ENCODE data around the gene KRTAP10-2.

The KRTAP10-2 gene

DNA sequence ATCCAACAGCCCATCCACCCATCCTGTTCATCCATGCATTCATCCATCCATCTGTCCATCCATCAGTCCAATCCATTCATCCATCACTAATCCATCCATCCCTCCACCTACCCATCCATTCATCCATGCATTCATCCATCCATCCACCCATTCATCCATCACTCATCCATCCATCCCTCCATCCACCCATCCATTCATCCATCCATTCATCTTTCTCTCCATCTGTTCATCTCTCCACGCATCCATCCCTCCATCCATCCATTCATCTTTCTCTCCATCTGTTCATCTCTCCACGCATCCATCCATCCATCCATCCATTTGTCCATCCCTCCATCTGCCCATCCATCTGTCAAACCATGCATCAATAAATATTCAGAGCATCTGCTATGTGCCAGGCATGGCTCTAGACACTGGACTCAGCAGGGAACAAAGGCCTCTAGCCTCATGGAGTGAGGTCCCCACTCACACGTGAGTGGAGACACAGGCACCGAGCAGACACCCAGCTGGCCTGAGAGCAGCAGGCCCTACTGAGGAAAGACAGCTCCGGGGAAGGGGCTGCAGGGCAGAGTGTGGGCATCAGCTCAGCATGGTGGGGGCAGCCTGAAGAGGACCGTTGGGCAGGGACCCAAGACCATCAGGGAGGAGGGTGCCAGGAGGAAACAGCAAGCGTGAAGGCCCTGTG lies 20.9 kb downstream of the KRTAP10-2 start:
- DNase-seq (ENCODE audit: low read depth, low spot score), result no peak
- no peak overlapping the region for H3K4me3 ChIP-seq (ENCODE audit: low read length)

GRCh38 chr21:44529503-44530125 lies 21.7 kb downstream of the KRTAP10-2 start:
- no peak for DNase-seq (ENCODE audit: low read depth, low spot score)
- H3K4me3 ChIP-seq (ENCODE audit: low read length), result no peak overlapping the region

GRCh38 chr21:44529011-44529421 lies 22.3 kb downstream of the KRTAP10-2 start:
- H3K4me3 ChIP-seq (ENCODE audit: low read length), result no peak overlapping the region
- DNase-seq (ENCODE audit: low read depth, low spot score), result no peak

- DNase-seq (ENCODE audit: low read depth, low spot score), result no peak
- no peak overlapping the region for H3K4me3 ChIP-seq (ENCODE audit: low read length)
These were observed 22.7 kb downstream of the KRTAP10-2 start for GRCh38 chr21:44528634-44528995.

DNA sequence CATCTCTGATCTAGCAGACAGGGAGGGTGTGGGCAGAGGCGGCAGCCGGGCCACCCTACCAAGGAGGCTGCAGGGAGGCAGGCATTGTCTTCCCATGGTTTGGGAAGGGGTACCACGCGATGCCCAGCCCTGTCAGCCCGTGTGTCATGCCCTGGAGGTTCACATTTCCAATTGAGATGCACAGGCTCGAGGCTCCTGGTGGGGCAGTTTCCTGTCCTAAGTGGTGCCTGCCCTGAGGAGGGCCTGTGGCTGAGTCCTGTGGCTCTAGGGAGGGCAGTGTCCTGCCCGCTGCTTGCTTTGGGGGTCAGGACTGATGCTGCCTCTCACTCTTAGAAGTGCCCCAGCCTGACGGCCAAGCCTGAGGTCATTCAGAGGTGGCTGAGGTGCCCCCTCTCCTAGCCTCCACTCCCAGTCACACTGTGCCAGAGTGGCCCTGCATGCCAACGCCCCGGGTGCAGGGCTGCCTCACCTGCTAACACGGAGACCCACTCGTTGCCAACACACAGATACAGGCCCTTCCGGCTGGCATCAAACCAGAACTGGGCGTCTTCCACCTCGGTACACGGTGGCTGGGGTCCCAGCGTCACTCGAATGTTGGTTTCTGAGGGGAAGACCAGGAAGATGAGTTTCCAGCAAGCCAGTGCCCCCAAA lies 23.2 kb downstream of the KRTAP10-2 start:
- H3K4me3 ChIP-seq (ENCODE audit: low read length), result no peak overlapping the region
- DNase-seq (ENCODE audit: low read depth, low spot score), result no peak

GRCh38 chr21:44527156-44527982 lies 23.9 kb downstream of the KRTAP10-2 start:
- no peak for DNase-seq (ENCODE audit: low read depth, low spot score)
- no peak overlapping the region for H3K4me3 ChIP-seq (ENCODE audit: low read length)

DNA sequence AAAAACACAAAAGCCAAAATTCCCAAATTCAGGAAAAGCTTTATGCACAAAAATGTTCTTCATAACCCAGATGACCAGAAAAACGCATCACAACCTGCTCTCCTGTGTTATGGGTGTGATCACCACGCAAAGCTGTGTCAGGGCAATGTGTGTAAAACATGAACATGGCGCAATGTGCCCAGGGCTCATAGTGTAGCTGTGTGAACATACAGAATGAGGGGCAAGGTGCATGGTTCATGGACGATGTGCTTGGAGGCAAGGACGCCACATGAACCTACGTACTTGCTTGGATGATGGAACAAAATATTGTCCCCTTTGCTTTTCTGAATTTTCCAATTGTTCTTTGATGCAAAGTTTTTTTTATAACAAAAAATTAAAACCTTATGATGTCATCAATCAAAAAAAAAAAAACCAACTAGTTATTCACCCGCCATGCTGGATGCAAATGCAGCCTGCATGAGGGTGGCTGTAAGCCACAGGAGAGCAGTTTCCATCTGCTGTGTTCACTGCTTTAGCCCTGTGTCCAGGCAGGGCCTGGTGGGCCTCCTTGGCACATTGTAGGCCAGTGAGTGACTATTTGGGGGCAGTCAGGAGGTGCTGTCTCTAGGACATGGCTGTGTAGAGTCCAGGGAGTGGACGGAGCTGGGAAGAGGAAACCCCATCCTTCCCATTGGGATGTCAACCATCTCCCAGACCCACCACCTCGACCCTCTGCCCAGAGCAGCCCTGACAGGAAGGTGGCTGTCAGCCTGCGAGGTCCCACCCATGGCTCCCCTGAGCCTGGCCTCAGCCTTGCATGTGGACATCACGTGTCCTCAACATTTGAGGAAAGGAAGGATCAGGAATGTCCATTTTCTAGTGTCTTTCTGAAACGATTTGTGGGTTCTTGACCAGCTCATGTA lies 25.0 kb downstream of the KRTAP10-2 start:
- no peak for DNase-seq (ENCODE audit: low read depth, low spot score)

DNA sequence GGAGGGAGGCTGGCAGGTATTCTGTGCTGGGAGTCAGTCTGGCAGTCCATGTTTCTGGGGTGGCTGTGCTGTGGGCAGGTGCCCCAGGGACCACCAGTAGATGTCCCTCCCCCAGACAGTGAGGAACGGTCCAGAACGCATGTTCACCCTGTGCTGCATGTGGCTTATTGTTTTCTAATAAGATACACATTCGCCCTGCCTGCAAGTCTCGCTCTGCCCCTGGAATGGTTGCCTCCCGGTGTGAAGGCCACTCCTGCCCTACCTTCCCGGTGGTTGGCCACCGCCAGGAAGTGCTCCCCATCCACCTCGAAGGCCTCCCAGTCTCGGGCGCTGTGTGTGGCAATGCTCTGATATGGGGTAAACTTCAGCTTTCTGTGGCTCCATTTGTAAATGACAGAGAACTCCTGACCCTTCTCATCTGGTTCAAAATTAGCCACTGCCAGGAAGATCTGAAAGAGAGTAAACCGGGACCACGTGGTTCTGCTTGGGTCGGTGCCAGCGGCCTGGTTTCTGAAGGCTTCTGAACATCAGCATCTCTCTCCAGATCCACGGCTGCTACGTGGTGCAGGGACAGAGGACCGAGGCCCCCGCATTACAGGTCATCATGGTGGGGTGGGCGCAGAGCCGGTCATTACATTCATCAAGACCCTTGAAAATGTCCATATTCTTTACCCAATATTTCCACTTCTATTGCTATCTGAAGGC lies 25.8 kb downstream of the KRTAP10-2 start:
- no peak overlapping the region for H3K4me3 ChIP-seq (ENCODE audit: low read length)
- no peak for DNase-seq (ENCODE audit: low read depth, low spot score)

More for the DNA sequence above, 25.0 kb downstream of the KRTAP10-2 start:
- no peak overlapping the region for H3K4me3 ChIP-seq (ENCODE audit: low read length)

- no peak overlapping the region for H3K4me3 ChIP-seq (ENCODE audit: low read length)
- no peak for DNase-seq (ENCODE audit: low read depth, low spot score)
These were observed 26.6 kb downstream of the KRTAP10-2 start for GRCh38 chr21:44524414-44525371.

GRCh38 chr21:44523567-44524413 lies 27.5 kb downstream of the KRTAP10-2 start:
- no peak for DNase-seq (ENCODE audit: low read depth, low spot score)

DNA sequence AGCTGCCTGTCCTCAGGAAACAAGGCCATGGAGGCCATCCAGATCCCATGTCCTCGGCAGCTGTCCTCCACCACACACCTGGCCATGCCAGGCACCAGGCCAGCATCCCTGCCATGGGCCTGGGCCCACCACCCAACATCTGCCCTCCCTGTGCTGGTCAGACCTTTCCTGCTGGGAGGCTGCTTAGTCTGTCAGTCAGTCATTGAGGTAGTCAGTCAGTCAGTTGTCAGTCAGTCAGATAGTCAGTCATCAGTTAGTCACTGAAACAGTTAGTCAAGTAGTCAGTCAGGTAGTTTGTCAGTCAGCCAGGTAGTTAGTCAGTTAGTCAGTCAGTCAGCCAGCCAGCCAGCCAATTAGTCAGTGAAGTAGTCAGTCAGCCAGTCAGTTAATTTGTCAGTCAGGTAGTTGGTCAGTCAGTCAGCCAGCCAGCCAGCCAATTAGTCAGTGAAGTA lies 28.5 kb downstream of the KRTAP10-2 start:
- H3K4me3 ChIP-seq (ENCODE audit: low read length), result no peak overlapping the region
- DNase-seq (ENCODE audit: low read depth, low spot score), result no peak

More at GRCh38 chr21:44523567-44524413, 27.5 kb downstream of the KRTAP10-2 start:
- no peak overlapping the region for H3K4me3 ChIP-seq (ENCODE audit: low read length)

DNA sequence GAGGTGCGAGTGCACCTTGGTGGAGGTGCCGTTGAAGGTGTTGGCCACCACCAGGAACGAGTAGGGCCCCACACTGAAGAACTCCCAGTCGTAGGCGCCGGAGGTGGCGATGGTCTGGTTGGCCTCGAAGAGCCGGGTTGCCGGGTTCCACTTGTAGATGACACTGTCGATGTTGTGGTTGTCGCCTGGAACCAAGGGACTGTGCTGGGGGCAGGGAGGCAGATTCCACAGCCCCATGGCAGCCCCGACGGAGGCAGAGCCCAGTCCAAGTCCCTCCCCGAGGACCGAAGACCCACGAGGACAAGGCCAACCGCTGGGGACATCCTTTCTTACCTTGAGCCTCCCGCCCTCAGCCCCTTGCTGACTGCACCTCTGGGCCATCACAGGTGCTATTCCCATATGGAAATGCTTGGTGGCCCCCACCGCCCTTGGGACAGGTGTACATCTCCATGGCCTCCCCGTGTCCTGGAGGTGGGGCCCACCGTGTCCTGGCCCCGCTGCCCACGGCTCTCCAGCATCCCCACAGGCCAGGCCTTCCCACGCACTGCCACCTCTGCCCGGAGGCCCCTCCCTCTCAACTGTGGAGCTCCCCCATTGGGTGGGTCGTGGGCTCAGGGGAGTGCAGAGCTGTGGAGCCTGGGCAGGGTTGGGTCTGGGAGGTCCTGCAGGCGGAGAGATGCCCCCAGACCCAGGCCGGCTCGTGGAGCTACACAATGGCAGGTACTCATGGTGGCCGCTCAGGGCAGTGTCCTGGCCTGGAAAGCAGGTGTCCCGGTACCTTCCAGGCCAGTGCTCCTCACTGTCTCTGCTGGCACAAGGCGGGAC lies 29.2 kb downstream of the KRTAP10-2 start:
- H3K4me3 ChIP-seq (ENCODE audit: low read length), result no peak overlapping the region
- DNase-seq (ENCODE audit: low read depth, low spot score), result no peak

DNA sequence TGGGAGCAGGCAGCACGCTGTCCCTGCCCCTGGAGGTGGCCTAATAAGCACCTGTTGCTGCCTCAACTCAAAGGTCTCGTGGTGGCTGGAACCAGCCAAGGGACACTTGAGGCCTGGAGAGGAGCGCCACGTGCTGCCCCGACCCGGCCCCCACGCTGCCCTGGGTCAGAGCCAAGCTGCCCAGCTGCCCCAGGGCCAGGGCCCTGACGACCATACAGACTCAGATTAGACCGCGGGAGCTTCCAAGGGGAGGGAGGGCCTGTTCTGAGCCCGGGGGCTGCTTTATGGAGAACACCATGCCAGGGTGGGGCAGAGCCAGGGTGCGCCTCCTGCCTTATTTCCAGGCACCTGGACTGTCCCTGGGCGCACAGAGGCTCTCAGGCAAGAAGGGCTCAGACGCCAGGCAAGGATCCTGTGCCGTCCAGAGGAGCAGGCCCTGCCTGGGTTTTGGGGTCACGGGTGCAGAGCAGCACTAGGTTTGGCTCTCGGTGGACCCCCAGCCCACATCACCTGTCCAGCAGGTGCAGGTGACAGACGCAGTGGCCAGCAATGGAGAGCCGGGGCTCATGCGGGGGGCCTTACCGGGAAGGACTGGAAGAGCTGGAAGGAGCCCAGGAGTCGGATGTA lies 29.9 kb downstream of the KRTAP10-2 start:
- no peak overlapping the region for H3K4me3 ChIP-seq (ENCODE audit: low read length)
- DNase-seq (ENCODE audit: low read depth, low spot score), result no peak

GRCh38 chr21:44520326-44521300 lies 30.7 kb downstream of the KRTAP10-2 start:
- DNase-seq (ENCODE audit: low read depth, low spot score), result no peak
- H3K4me3 ChIP-seq (ENCODE audit: low read length), result no peak overlapping the region
